GM10248 (cell line): Measurements from ENCODE around the gene GTF3C6.
"Not testable (repeated sequence)": the region's sequence is repeated elsewhere in the genome, so short reads cannot be mapped to it uniquely, and the experiment has no call there.

Source experiments
- CTCF ChIA-PET: fragments of 300-600 bp; sonication (Branson Sonifier 250); formaldehyde crosslinking; extraction: SDS; loops from one replicate; lab custom pipeline; 2021; ENCODE audit warnings: antibody characterized with exemption; lab: Yijun Ruan, JAX
- POLR2A ChIA-PET: fragments of 350-650 bp; sonication (Branson Sonifier 250); formaldehyde crosslinking; extraction: SDS; loops from one replicate; lab custom pipeline; 2020; ENCODE audit warnings: antibody characterized with exemption; lab: Yijun Ruan, JAX
- DNase-seq: peaks from one replicate; pipeline ENCODE4 v3.0.0; 2012; ENCODE audit errors: extremely low spot score
- TF ChIP-seq, protein P1 (sequence below): IDR thresholded peaks from 2 replicates; pipeline ENCODE4 v1.5.1; 2012; ENCODE audit warnings: mild to moderate bottlenecking, low read depth; ENCODE audit errors: extremely low read depth, missing control alignments, control extremely low read depth

The GTF3C6 gene

DNA sequence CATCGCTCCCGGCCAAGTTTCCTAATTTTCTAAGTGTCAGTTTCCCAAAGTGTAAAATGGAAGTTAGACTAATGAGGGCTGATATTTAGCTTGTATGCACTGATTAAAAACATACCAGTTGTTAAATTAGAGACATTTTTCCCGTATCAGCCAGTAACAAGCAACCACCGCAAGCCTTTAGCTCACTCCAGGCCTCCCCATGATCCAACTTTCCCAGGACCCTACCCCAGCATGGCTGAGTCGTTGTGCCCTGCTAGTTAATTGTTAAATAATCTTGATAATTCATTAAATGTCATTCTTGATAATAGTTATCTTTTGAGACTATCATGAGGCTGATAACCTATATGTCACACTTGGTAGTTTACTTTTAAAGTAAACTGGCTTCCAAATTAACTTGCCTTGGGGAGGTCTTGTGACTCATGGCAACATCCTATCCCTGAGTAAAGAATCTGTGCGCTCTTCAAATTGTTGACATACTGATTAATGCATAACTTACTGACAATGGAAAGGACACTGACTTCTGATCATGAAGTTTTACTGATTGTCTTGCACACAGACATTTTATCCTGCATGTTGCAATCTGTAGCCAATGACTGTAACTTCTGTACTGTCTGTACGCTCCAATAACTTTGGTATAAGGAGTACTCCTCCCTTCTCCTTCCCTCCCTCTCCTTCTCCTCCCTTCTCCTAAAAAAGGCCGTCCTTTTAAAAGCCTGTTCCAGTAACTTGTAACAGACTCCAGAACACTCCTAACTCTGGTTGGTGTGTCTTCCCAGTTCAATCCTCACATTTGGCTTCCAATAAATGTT lies 6.3 kb upstream of the GTF3C6 start:
- DNase-seq = no peak
- CTCF ChIA-PET = interaction anchor here (1.9 to 3.2 kb wide), 3 partner anchors 11 to 422 kb away, joined by 4 to 37 read pairs (median 6); no protein-coding TSS in a partner anchor
- TF ChIP-seq, protein P1, sequence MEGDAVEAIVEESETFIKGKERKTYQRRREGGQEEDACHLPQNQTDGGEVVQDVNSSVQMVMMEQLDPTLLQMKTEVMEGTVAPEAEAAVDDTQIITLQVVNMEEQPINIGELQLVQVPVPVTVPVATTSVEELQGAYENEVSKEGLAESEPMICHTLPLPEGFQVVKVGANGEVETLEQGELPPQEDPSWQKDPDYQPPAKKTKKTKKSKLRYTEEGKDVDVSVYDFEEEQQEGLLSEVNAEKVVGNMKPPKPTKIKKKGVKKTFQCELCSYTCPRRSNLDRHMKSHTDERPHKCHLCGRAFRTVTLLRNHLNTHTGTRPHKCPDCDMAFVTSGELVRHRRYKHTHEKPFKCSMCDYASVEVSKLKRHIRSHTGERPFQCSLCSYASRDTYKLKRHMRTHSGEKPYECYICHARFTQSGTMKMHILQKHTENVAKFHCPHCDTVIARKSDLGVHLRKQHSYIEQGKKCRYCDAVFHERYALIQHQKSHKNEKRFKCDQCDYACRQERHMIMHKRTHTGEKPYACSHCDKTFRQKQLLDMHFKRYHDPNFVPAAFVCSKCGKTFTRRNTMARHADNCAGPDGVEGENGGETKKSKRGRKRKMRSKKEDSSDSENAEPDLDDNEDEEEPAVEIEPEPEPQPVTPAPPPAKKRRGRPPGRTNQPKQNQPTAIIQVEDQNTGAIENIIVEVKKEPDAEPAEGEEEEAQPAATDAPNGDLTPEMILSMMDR = no peak
- POLR2A ChIA-PET = no interaction called here

DNA sequence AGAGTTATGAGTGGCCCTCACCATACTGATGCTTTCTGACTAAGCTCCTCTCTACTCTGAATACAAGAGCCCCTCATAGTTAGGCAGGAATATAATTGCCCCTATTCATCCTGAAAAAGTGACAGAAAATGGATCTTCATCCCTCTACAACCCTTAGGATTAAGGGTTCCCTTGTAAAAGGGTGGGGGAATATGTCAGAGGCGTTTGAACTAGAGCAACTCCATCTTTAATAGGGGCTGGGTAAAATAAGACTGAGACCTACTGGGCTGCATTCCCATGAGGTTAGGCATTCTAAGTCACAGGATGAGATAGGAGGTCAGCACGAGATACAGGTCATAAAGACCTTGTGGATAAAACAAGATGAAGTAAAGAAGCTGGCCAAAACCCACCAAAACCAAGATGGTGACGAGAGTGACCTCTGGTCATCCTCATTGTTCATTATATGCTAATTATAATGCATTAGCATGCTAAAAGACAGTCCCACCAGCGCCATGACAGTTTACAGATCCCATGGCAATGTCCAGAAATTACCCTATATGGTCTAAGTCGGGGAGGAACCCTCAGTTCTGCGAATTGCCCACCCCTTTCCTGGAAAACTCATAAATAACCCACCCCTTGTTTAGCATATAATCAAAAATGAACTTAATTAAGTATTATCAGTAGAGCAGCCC lies 4.7 kb upstream of the GTF3C6 start:
- TF ChIP-seq, protein P1 = no peak
- no peak for DNase-seq
- CTCF ChIA-PET = interaction anchor here (1.1 kb wide), 1 partner anchor 426 kb away, joined by 3 read pairs; no protein-coding TSS in a partner anchor
- POLR2A ChIA-PET = no interaction called here

DNA sequence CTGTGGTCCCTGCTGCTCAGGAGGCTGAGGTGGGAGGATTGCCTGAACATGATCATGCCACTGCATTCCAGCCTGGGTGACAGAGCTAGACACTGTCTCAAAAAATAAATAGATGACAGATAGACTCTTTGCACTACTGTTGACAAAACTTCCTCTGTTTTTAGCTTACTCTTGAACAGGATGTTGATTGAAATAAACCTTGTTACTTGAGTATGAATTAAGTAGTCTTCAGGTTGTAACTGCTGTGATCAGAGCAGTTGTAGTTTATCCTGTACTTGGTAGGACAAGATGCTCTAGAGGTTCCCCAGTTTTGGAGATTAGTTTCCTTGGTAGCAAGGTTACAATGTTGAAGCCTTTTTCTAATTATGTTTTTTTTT lies 1.5 kb downstream of the GTF3C6 start:
- ChIA-PET POLR2A (interaction anchor here (2.5 kb wide), 1 partner anchor 85 kb away, joined by 16 read pairs; the partner anchor contains the start of gene AMD1), CTCF (interaction anchor here (0.8 to 1.8 kb wide), 7 partner anchors 10 to 341 kb away, joined by 3 to 9 read pairs (median 5); no protein-coding TSS in a partner anchor)
- TF ChIP-seq, protein P1 = no peak
- DNase-seq = no peak

DNA sequence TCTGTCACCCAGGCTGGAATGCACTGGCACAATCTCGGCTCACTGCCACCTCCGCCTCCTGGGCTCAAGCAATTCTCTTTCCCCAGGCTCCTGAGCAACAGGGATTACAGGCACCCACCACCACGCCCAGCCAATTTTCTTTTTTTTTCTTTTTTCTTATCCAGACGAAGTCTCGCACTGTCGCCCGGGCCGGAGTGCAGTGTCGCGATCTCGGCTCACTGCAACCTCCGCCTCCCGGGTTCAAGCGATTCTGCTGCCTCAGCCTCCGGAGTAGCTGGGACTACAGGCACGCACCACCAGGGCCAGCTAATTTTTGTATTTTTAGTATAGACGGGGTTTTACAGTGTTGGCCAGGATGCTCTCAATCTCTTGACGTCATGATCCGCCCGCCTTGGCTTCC lies 4.1 kb downstream of the GTF3C6 start:
- CTCF ChIA-PET = not testable (repeated sequence)
- POLR2A ChIA-PET = interaction anchor here (1.4 kb wide), 1 partner anchor 9 kb away, joined by 6 read pairs; no protein-coding TSS in a partner anchor

DNA sequence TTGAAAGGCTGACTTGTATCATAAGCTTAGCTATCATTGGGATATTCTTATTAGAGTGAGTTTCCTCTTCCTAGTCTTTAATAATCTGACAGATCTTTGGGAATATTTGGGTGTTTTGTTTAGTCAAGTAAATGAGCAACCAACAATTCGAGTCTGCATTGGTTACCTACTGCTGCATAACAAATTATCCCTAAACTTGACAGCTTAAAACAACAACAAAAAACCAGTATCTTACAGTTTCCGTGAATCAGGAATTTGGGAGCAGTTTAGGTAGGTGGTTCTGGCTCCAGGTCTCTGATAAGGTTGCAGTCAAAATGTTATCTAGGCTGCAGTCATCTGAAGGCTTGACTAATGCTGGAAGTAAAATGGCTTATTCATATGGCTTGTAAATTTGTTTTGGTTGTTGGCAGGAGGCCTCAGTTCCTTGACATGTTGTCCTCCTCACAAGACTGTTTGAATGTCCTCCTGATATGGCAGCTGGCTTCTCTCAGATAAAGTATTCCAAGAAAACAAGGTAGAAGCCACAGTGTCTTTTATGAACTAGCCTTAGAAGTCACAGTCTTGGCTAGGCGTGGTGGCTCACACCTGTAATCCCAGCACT lies 7.2 kb downstream of the GTF3C6 start:
- TF ChIP-seq, protein P1 = no peak
- DNase-seq = no peak
- ChIA-PET POLR2A (no interaction called here), CTCF (interaction anchor here (0.8 to 1.3 kb wide), 2 partner anchors 11 to 283 kb away, joined by 3 to 4 read pairs; no protein-coding TSS in a partner anchor)

More for the DNA sequence above, 4.1 kb downstream of the GTF3C6 start:
- DNase-seq = not testable (repeated sequence)

DNA sequence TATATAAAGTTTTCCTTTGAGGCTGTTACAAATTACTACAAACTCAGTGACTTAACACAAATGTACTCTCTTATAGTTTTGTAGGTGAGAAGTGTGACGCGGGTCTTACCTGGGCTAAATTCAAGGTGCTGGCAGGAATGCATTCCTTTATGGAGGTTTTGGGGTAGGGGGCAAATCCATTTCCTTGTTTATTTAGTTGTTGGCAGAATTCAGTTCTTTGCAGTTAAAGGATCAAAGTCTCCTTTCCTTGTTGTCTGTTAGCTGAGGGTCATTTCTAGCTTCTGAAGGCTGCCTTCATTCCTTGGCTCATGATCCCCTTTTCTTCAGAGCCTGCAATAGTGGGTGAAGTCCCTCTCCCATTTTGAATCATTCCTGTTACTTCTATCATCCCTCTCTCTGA lies 10.2 kb downstream of the GTF3C6 start:
- not testable (repeated sequence) for DNase-seq
- CTCF ChIA-PET = interaction anchor here (1.0 kb wide), 1 partner anchor 286 kb away, joined by 3 read pairs; no protein-coding TSS in a partner anchor
- POLR2A ChIA-PET = interaction anchor here (0.6 to 1.0 kb wide), 3 partner anchors 13 to 185 kb away, joined by 3 to 5 read pairs (median 3); partner anchors contain the start of genes AMD1 and RPF2

DNA sequence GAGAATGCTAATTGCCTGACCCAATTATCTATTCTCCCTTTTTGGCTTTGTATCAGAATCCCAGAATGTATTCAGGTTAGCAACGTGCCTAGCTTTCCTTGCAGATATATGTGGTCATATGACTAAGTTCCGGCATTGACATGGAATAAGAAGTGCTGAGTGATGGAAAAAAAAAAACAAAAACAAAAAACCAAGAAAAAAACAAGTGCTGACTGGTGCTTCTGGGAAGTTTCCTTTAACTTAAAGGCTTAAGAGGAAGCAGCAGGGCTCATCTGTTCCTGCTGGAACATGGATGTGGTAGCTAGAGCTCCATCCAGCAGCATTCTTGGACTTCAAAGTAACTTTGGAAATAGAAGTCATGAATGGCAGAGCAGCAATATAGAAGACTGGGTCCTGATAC lies 13.0 kb downstream of the GTF3C6 start:
- CTCF ChIA-PET = interaction anchor here (0.9 to 1.7 kb wide), 5 partner anchors 10 to 224 kb away, joined by 3 to 5 read pairs (median 4); partner anchors contain the start of gene RPF2
- DNase-seq = no peak
- TF ChIP-seq, protein P1 = no peak
- POLR2A ChIA-PET = interaction anchor here (0.8 to 1.4 kb wide), 3 partner anchors 9 to 95 kb away, joined by 4 to 6 read pairs (median 5); partner anchors contain the start of gene GTF3C6
